Thoracic aorta (tissue), 2 donors: Measurements from ENCODE around the gene JAM3. TPM values are rescaled to one million over a fixed set of nuclear protein-coding genes. Genes with fewer than 3 reads are reported as not detected.

Source experiments
- ATAC-seq: fragments of 150-250 bp; one replicate; pipeline ENCODE4 v1.8.0; 2017; ENCODE audit warnings: low read depth; ENCODE audit not compliant: insufficient number of reproducible peaks, low FRiP score
- DNase-seq: peaks from one replicate; pipeline ENCODE4 v3.0.0-alpha.2; 2020; ENCODE audit warnings: low spot score
- H3K27ac ChIP-seq, 2 donors: fragments of 200-600 bp; sonication (generic); 1 replicate in 1 of 2; 2 replicates in 1 of 2; pipeline ENCODE4 v1.5.1; 2016; ENCODE audit warnings: mild to moderate bottlenecking in 2 of 2, moderate library complexity in 2 of 2
- H3K27me3 ChIP-seq: fragments of 200-600 bp; sonication (generic); replicated peaks from 2 replicates; pipeline ENCODE4 v1.6.0; 2016; ENCODE audit warnings: mild to moderate bottlenecking; ENCODE audit not compliant: insufficient read depth
- H3K36me3 ChIP-seq: fragments of 200-600 bp; sonication (generic); one replicate; pipeline ENCODE4 v1.5.1; 2016
- H3K4me1 ChIP-seq, 2 donors: fragments of 200-600 bp; sonication (generic); 1 replicate in 1 of 2; 2 replicates in 1 of 2; pipeline versions ENCODE4 v1.5.1 to v1.6.0; 2016; ENCODE audit warnings: low read depth in 2 of 2, mild to moderate bottlenecking in 1 of 2; ENCODE audit not compliant: control insufficient read depth in 1 of 2
- H3K4me3 ChIP-seq: fragments of 200-600 bp; sonication (generic); 2 replicates; pipeline ENCODE4 v1.5.1; 2016; ENCODE audit warnings: mild to moderate bottlenecking
- H3K9me3 ChIP-seq: fragments of 200-600 bp; sonication (generic); 2 replicates; pipeline ENCODE4 v1.5.1; 2016
- total RNA-seq, 2 donors: library from RNA; depleted of rRNA; stranded (reverse); fragments of >200 nt; gene quantifications; one replicate each; pipeline versions ENCODE4 v1.1.0 to v1.2.3, GENCODE V29; 2016
- TF ChIP-seq, protein P1 (sequence below): fragments of 200-600 bp; sonication (generic); IDR thresholded peaks from one replicate; pipeline ENCODE4 v1.5.1; 2019; ENCODE audit warnings: antibody characterized with exemption

The JAM3 gene
- total RNA-seq, 2 donors from 2014 or later, result 83.7 to 110 TPM

- Histone ChIP-seq H3K36me3 (peaks cover 14% of the 10 kb centered on the region), H3K27me3 (no peaks in the 10 kb centered on the region), H3K4me1 (no peaks in the 10 kb centered on the region), H3K27ac (no peak overlapping the region), H3K9me3 (no peaks in the 10 kb centered on the region), H3K4me3 (no peak overlapping the region)
- DNase-seq (no peak), ATAC-seq (no peak)
- TF ChIP-seq, protein P1, sequence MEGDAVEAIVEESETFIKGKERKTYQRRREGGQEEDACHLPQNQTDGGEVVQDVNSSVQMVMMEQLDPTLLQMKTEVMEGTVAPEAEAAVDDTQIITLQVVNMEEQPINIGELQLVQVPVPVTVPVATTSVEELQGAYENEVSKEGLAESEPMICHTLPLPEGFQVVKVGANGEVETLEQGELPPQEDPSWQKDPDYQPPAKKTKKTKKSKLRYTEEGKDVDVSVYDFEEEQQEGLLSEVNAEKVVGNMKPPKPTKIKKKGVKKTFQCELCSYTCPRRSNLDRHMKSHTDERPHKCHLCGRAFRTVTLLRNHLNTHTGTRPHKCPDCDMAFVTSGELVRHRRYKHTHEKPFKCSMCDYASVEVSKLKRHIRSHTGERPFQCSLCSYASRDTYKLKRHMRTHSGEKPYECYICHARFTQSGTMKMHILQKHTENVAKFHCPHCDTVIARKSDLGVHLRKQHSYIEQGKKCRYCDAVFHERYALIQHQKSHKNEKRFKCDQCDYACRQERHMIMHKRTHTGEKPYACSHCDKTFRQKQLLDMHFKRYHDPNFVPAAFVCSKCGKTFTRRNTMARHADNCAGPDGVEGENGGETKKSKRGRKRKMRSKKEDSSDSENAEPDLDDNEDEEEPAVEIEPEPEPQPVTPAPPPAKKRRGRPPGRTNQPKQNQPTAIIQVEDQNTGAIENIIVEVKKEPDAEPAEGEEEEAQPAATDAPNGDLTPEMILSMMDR, result no peak
Measured at GRCh38 chr11:134159652-134160051, 90.8 kb downstream of the JAM3 start.

DNA sequence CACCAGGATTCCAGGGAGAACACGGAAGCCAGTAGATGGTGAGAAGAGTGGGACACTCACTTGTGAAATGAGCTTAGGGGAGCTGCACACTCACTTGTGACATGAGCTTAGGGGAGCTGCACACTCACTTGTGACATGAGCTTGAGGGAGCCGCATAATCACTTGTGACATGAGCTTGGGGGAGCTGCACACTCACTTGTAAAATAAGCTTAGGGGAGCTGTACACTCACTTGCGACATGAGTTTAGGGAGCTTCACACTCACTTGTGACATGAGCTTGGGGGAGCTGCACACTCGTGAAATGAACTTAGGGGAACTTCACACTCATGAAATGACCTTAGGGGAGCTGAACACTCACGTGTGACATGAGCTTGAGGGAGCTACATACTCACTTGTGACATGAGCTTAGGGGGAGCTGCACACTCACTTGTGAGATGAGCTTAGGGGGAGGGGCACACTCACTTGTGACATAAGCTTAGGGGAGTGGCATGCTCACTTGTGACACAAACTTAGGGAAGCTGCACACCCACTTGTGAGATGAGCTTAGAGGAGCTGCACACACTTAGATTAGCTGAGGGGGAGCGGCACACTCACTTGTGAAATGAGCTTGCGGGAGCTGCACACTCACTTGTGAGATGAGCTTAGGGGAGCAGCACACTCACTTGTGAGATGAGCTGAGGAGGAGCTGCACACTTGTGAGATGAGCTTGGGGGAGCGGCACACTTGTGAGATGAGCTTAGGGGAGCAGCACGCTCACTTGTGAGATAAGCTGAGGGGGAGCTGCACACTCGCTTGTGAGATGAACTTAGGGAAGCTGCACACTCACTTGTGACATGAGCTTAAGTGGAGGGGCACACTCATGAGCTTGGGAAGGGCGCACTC, 95.9 kb downstream of the JAM3 start:
- Histone ChIP-seq H3K27me3 (no peaks in the 10 kb centered on the region), H3K4me3 (no peak overlapping the region), H3K36me3 (peaks cover 13% of the 10 kb centered on the region), H3K27ac (no peak overlapping the region), H3K9me3 (no peaks in the 10 kb centered on the region), H3K4me1 (no peaks in the 10 kb centered on the region)
- DNase-seq, result no peak
- TF ChIP-seq, protein P1, result no peak
- no peak for ATAC-seq

- H3K36me3 ChIP-seq, result peaks cover 11% of the 10 kb centered on the region
- no peak for ATAC-seq
Measured at GRCh38 chr11:134170177-134170918, 101.5 kb downstream of the JAM3 start.

GRCh38 chr11:134170919-134171281, 102.0 kb downstream of the JAM3 start:
- Histone ChIP-seq H3K4me3 (no peak overlapping the region), H3K27ac (no peak overlapping the region), H3K4me1 (no peaks in the 10 kb centered on the region), H3K9me3 (no peaks in the 10 kb centered on the region), H3K36me3 (peaks cover 11% of the 10 kb centered on the region), H3K27me3 (no peaks in the 10 kb centered on the region)
- TF ChIP-seq, protein P1, result no peak
- no peak for DNase-seq
- no peak for ATAC-seq

More at GRCh38 chr11:134170177-134170918, 101.5 kb downstream of the JAM3 start:
- TF ChIP-seq, protein P1, result no peak
- Histone ChIP-seq H3K4me1 (no peaks in the 10 kb centered on the region), H3K27me3 (no peaks in the 10 kb centered on the region), H3K9me3 (no peaks in the 10 kb centered on the region), H3K4me3 (no peak overlapping the region), H3K27ac (no peak overlapping the region)
- DNase-seq, result no peak

DNA sequence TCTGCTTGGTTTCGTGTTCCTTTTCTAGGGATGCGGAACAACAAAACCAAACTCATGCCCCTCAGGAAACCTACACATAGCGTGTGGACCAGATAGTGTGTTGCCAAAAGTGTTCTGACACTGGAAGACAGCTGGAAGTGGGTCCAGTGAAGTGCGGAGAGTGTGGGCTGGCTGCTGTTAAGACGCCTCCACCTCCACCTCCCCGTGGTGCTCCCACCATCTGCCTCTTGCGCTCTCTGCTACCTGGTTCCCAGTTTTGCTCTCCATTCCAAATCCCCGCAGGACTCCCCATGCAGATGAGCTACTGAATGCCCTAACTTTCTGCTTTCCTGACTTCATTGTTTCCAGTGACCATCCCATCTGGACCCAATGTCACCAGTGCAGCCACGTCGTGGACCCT, 103.1 kb downstream of the JAM3 start:
- Histone ChIP-seq H3K27me3 (no peaks in the 10 kb centered on the region), H3K36me3 (peaks cover 11% of the 10 kb centered on the region), H3K4me1 (no peaks in the 10 kb centered on the region), H3K9me3 (no peaks in the 10 kb centered on the region), H3K27ac (no peak overlapping the region), H3K4me3 (no peak overlapping the region)
- TF ChIP-seq, protein P1, result no peak
- DNase-seq, result no peak
- no peak for ATAC-seq
